Skeletal muscle satellite cell (primary cell): Measurements from ENCODE around the gene PEA15.

ENCODE experiments used
- H3K27me3 ChIP-seq: 2 replicates; pipeline ENCODE4 v1.7.0; 2013; ENCODE audit warnings: low read length; ENCODE audit not compliant: control insufficient read depth, insufficient read depth
- H3K36me3 ChIP-seq: 2 replicates; pipeline ENCODE4 v1.7.0; 2013; ENCODE audit warnings: mild to moderate bottlenecking, control low read depth, low read length; ENCODE audit not compliant: insufficient read depth
- H3K4me1 ChIP-seq: 2 replicates; pipeline ENCODE4 v1.7.0; 2013; ENCODE audit warnings: low read length; ENCODE audit not compliant: control insufficient read depth, insufficient read depth
- H3K4me2 ChIP-seq: 2 replicates; pipeline ENCODE4 v1.7.0; 2013; ENCODE audit warnings: mild to moderate bottlenecking, low read length
- H3K4me3 ChIP-seq: 2 replicates; pipeline ENCODE4 v1.7.0; 2013; ENCODE audit warnings: low read length
- H3K9ac ChIP-seq: 2 replicates; pipeline ENCODE4 v1.7.0; 2013; ENCODE audit warnings: mild to moderate bottlenecking, low read depth, low read length, moderate library complexity
- H3K9me3 ChIP-seq: replicated peaks from 2 replicates; pipeline ENCODE4 v1.7.0; 2013; ENCODE audit warnings: mild to moderate bottlenecking, control low read depth, low read length

Gene PEA15

DNA sequence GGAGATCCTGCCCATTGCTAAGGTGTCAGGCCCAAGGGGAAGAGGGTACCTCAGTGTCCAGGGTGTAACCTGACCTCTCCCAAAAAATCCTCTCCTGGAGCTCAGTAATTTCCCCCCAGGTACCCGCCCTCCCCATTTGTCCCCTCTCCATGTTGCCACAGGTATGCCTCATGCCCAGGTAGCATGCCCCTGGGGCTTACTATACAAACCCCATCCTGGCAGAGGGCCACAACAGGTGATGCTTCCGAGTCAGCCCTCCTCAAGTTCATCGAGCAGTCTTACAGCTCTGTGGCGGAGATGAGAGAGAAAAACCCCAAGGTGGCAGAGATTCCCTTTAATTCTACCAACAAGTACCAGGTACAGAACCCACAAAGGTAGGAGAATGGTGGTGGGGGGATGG, 38.1 kb upstream of the PEA15 start:
- peaks cover 10% of the 10 kb centered on the region for H3K4me1 ChIP-seq
- no peak overlapping the region for H3K4me3 ChIP-seq
- H3K9me3 ChIP-seq = no peaks in the 10 kb centered on the region
- H3K36me3 ChIP-seq = no peaks in the 10 kb centered on the region
- H3K27me3 ChIP-seq = peaks cover 24% of the 10 kb centered on the region
- H3K4me2 ChIP-seq = no peak overlapping the region
- no peak overlapping the region for H3K9ac ChIP-seq

DNA sequence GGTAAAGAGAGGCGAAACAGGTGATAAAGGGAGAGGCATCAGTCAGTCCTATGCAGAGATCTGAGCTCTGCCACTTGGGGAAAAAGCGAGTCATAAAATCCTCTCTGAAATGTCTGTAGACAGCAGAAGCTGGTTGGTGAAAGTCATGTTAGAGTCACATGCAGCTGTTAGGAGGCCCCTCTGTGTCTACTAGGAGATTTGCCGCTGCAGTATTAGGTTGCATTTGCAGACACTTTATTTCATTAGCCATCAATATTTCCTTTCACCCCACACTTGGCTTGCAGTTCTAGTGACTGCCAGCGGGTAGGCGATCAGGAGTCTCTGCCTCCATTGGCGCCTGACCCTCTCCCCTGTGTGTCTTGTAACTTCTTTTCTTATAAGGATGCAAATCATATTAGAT, 37.6 kb upstream of the PEA15 start:
- Histone ChIP-seq H3K36me3 (no peaks in the 10 kb centered on the region), H3K4me2 (no peak overlapping the region), H3K9me3 (no peaks in the 10 kb centered on the region), H3K4me3 (no peak overlapping the region), H3K27me3 (peaks cover 28% of the 10 kb centered on the region), H3K4me1 (peaks cover 10% of the 10 kb centered on the region), H3K9ac (no peak overlapping the region)

DNA sequence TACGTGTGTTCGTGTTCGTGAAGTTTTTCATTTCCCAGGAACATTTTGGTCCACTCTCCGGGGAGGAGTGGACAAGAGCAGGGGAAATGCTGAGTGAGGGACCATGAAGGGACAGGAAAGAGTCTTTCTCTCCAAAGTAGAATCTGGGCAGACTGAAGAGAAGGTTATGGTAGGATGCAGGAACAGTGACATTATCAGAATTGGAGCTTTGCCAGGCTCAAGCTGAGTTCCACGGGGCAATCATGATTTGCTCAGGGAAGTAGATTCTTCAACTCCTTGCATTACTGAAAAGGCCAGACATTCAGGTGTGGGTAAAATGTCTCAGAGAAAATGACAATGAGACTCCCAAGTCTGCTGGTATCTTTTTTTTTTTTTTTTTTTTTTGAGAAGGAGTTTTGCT, 37.2 kb upstream of the PEA15 start:
- Histone ChIP-seq H3K4me1 (peaks cover 10% of the 10 kb centered on the region), H3K27me3 (peaks cover 32% of the 10 kb centered on the region), H3K36me3 (no peaks in the 10 kb centered on the region)

DNA sequence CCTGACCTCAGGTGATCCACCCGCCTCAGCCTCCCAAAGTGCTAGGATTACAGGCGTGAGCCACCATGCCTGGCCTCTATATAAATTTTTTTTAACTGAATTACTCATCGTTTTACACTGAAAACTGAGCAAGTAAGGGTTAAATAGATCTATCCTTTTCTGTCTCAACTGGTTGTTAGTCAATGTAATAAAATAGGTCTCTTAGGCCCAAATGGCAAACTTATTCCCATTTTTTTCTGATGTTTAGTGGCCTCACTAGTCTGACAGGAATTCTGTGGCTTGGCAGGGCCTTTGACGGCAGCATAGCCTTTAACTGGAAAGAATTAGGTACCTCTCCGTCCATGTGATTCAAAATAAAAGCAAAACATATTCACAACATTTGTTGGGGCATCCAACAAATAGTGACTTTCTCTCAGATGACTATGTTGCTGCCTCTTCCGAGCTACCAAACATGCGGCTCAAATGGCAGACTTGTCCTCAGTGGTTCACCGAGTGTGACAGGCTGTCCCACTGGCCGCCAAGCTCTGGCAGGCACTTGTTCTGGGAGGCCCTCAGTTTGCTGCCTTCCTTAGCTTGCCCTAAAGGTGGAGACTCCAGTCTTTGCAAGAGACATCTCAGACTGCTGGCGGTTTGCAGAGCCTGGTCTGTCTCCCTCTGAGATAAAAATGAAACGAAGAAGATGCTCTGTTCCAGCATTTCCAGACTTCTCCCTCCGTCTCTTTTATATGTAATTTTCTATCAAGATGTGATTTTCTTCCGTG, 36.4 kb upstream of the PEA15 start:
- H3K4me3 ChIP-seq = no peak overlapping the region
- no peaks in the 10 kb centered on the region for H3K9me3 ChIP-seq
- peaks cover 10% of the 10 kb centered on the region for H3K4me1 ChIP-seq
- H3K27me3 ChIP-seq = peaks cover 40% of the 10 kb centered on the region
- no peak overlapping the region for H3K9ac ChIP-seq
- no peak overlapping the region for H3K4me2 ChIP-seq
- no peaks in the 10 kb centered on the region for H3K36me3 ChIP-seq

More for the DNA sequence above, 37.2 kb upstream of the PEA15 start:
- Histone ChIP-seq H3K4me2 (no peak overlapping the region), H3K4me3 (no peak overlapping the region), H3K9me3 (no peaks in the 10 kb centered on the region), H3K9ac (no peak overlapping the region)

DNA sequence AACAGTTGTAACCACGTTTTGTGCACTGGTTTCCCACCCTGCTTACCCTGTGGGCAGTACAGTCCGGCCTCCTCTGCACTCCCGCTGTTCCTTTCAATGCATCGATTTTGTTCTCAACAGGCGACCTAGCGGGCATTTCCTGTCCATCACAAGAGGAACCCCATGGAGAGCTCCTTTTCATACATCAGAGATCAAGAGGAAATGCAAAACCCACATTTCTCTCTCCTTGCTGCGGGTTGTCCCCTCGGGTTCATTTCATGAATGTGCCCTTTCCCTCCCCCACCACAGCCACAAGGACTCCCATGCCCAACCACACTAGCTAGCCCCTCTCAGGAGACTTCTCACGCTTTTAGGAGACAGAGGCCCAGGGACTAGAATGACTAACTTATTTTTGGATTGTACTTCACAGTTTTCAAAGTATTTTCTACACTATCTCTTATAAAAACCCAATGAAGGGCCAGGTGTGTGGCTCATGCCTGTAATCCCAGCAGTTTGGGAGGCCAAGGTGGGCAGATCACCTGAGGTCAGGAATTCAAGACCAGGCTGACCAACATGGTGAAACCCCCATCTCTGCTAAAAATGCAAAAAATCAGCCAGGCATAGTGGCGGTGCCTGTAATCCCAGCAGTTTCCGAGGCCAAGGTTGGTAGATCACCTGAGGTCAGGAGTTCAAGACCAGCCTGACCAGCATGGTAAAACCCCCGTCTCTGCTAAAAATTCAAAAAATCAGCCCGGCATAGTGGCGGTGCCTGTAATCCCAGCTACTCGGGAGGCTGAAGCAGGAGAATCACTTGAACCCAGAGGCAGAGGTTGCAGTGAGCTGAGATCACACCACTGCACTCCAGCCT, 35.4 kb upstream of the PEA15 start:
- H3K4me1 ChIP-seq = peaks cover 10% of the 10 kb centered on the region
- H3K9me3 ChIP-seq = no peaks in the 10 kb centered on the region
- H3K27me3 ChIP-seq = peaks cover 45% of the 10 kb centered on the region
- H3K36me3 ChIP-seq = no peaks in the 10 kb centered on the region
- no peak overlapping the region for H3K4me3 ChIP-seq
- H3K4me2 ChIP-seq = no peak overlapping the region
- no peak overlapping the region for H3K9ac ChIP-seq

GRCh38 chr1:160171354-160171753, 33.8 kb upstream of the PEA15 start:
- H3K27me3 ChIP-seq = peaks cover 44% of the 10 kb centered on the region
- H3K36me3 ChIP-seq = no peaks in the 10 kb centered on the region
- no peak overlapping the region for H3K9ac ChIP-seq
- H3K4me1 ChIP-seq = peaks cover 10% of the 10 kb centered on the region
- no peak overlapping the region for H3K4me2 ChIP-seq
- H3K9me3 ChIP-seq = no peaks in the 10 kb centered on the region
- no peak overlapping the region for H3K4me3 ChIP-seq

DNA sequence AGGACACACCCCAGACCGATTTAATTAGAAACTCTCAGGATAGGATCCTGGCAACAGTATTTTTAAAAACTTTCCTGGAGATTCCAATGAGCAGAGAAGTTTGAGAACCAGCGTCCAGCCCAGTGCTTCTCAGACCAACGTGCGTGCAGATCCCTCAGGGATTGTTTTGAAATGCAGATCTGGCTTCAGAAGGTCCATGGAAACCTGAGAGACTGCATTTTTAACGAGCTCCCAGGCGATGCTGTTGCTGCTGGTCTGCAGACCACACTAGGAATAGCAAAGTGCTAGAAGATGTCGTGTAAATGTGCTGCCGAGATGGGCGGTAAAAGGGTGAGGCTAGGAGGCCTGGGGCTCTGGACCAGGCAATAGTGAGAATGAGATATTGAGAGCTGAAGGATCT, 33.2 kb upstream of the PEA15 start:
- Histone ChIP-seq H3K9me3 (no peaks in the 10 kb centered on the region), H3K4me1 (peaks cover 10% of the 10 kb centered on the region), H3K4me3 (no peak overlapping the region), H3K9ac (no peak overlapping the region), H3K27me3 (peaks cover 38% of the 10 kb centered on the region), H3K4me2 (no peak overlapping the region), H3K36me3 (no peaks in the 10 kb centered on the region)

- H3K4me2 ChIP-seq = no peak overlapping the region
- peaks cover 51% of the 10 kb centered on the region for H3K27me3 ChIP-seq
- H3K9me3 ChIP-seq = no peaks in the 10 kb centered on the region
- H3K4me1 ChIP-seq = no peaks in the 10 kb centered on the region
- H3K4me3 ChIP-seq = no peak overlapping the region
- H3K9ac ChIP-seq = no peak overlapping the region
- no peaks in the 10 kb centered on the region for H3K36me3 ChIP-seq
Measured at GRCh38 chr1:160177231-160177630, 28.0 kb upstream of the PEA15 start.

- Histone ChIP-seq H3K4me2 (no peak overlapping the region), H3K27me3 (peaks cover 47% of the 10 kb centered on the region)
Measured at GRCh38 chr1:160177667-160178066, 27.5 kb upstream of the PEA15 start.

GRCh38 chr1:160178731-160179130, 26.5 kb upstream of the PEA15 start:
- H3K27me3 ChIP-seq = peaks cover 37% of the 10 kb centered on the region
- H3K36me3 ChIP-seq = no peaks in the 10 kb centered on the region
- H3K9ac ChIP-seq = no peak overlapping the region
- no peak overlapping the region for H3K4me2 ChIP-seq
- no peaks in the 10 kb centered on the region for H3K9me3 ChIP-seq
- H3K4me1 ChIP-seq = no peaks in the 10 kb centered on the region
- H3K4me3 ChIP-seq = no peak overlapping the region

More at GRCh38 chr1:160177667-160178066, 27.5 kb upstream of the PEA15 start:
- no peaks in the 10 kb centered on the region for H3K4me1 ChIP-seq
- H3K4me3 ChIP-seq = no peak overlapping the region
- H3K36me3 ChIP-seq = no peaks in the 10 kb centered on the region
- H3K9ac ChIP-seq = no peak overlapping the region
- no peaks in the 10 kb centered on the region for H3K9me3 ChIP-seq

- Histone ChIP-seq H3K4me1 (no peaks in the 10 kb centered on the region), H3K9ac (no peak overlapping the region), H3K4me3 (no peak overlapping the region), H3K36me3 (no peaks in the 10 kb centered on the region), H3K4me2 (no peak overlapping the region), H3K27me3 (peaks cover 31% of the 10 kb centered on the region), H3K9me3 (no peaks in the 10 kb centered on the region)
Measured at GRCh38 chr1:160179336-160179735, 25.8 kb upstream of the PEA15 start.
